Caco-2 (cell line): ENCODE measurements around the gene IQSEC2. TPM values are rescaled to one million over a fixed set of nuclear protein-coding genes. Genes with fewer than 3 reads are reported as not detected.

Experiments used
- BruUV-seq: library from RNA; stranded (reverse); fragments of 400-500 nt; replicated peaks from 2 replicates; lab custom pipeline; 2021; lab: Mats Ljungman, UMichigan
- CTCF ChIA-PET: fragments of 300-600 bp; sonication (Branson Sonifier 250); formaldehyde crosslinking; loops from one replicate; lab custom pipeline; 2022; ENCODE audit warnings: antibody characterized with exemption; lab: Charles Lee
- POLR2A ChIA-PET: fragments of 300-600 bp; sonication (Branson Sonifier 250); formaldehyde crosslinking; loops from one replicate; lab custom pipeline; 2022; ENCODE audit warnings: antibody characterized with exemption; lab: Charles Lee
- DNase-seq, 2 experiments: peaks; one replicate each; pipeline versions ENCODE4 v3.0.0 to v3.0.0-alpha.2; 2020 to 2022
- H3K27me3 ChIP-seq: replicated peaks from 2 replicates; pipeline ENCODE4 v1.6.0; 2011; ENCODE audit warnings: low read length; ENCODE audit not compliant: control insufficient read depth, insufficient read depth
- H3K36me3 ChIP-seq: 2 replicates; pipeline ENCODE4 v1.5.1; 2011; ENCODE audit warnings: low read length; ENCODE audit not compliant: control insufficient read depth, insufficient read depth
- H3K4me1 ChIP-seq: fragments of 250-450 bp; sonication (Bioruptor Pico); 2 replicates; pipeline ENCODE4 v1.5.1; 2020; ENCODE audit warnings: mild to moderate bottlenecking
- H3K4me3 ChIP-seq: 2 replicates; pipeline ENCODE4 v1.5.1; 2011; ENCODE audit warnings: low read depth, mild to moderate bottlenecking, control low read depth, low read length
- H3K9me3 ChIP-seq: fragments of 250-450 bp; sonication (Bioruptor Pico); 2 replicates; pipeline ENCODE4 v1.5.1; 2020; ENCODE audit warnings: mild to moderate bottlenecking, moderate library complexity
- H3K27ac Mint-ChIP-seq: one replicate; pipeline ENCODE4 v1.8.0; 2022; ENCODE audit warnings: mixed read lengths; ENCODE audit not compliant: unreplicated experiment
- H3K27me3 Mint-ChIP-seq: one replicate; pipeline ENCODE4 v1.8.0; 2022; ENCODE audit warnings: mixed read lengths; ENCODE audit not compliant: insufficient read depth, unreplicated experiment
- H3K36me3 Mint-ChIP-seq: one replicate; pipeline ENCODE4 v1.8.0; 2022; ENCODE audit warnings: mild to moderate bottlenecking, mixed read lengths; ENCODE audit not compliant: insufficient read depth, unreplicated experiment
- H3K4me1 Mint-ChIP-seq: one replicate; pipeline ENCODE4 v1.8.0; 2022; ENCODE audit warnings: low read depth, mixed read lengths; ENCODE audit not compliant: unreplicated experiment
- H3K4me3 Mint-ChIP-seq: one replicate; pipeline ENCODE4 v1.8.0; 2022; ENCODE audit warnings: mild to moderate bottlenecking, moderate library complexity, mixed read lengths; ENCODE audit not compliant: unreplicated experiment
- H3K9me3 Mint-ChIP-seq: one replicate; pipeline ENCODE4 v1.8.0; 2022; ENCODE audit warnings: mixed read lengths; ENCODE audit not compliant: unreplicated experiment
- intact Hi-C: fragments of 100-400 bp; cut with micrococcal nuclease; formaldehyde crosslinking; loops from one replicate; pipeline ENCODE4 v1.10.0; 2022; ENCODE audit not compliant: unreplicated experiment
- total RNA-seq: library from RNA; stranded (reverse); gene quantifications from 2 replicates; pipeline ENCODE4 v1.2.3, GENCODE V29; 2022
- TF ChIP-seq, protein P1 (sequence below), 2 experiments: fragments of 200-600 bp in 1 of 2; IDR thresholded peaks; 1 replicate in 1 of 2; 2 replicates in 1 of 2; pipeline versions ENCODE4 v1.5.1 to v1.8.0; 2011 to 2022; ENCODE audit warnings: antibody characterized with exemption in 1 of 2, control low read depth in 1 of 2, inconsistent platforms in 1 of 2, low read depth in 1 of 2, low read length in 1 of 2, mild to moderate bottlenecking in 1 of 2, moderate library complexity in 1 of 2; ENCODE audit not compliant: insufficient read depth in 1 of 2, severe bottlenecking in 1 of 2, unreplicated experiment in 1 of 2

Gene IQSEC2
- total RNA-seq, 1 experiment from 2014 or later: 1.8 TPM

DNA sequence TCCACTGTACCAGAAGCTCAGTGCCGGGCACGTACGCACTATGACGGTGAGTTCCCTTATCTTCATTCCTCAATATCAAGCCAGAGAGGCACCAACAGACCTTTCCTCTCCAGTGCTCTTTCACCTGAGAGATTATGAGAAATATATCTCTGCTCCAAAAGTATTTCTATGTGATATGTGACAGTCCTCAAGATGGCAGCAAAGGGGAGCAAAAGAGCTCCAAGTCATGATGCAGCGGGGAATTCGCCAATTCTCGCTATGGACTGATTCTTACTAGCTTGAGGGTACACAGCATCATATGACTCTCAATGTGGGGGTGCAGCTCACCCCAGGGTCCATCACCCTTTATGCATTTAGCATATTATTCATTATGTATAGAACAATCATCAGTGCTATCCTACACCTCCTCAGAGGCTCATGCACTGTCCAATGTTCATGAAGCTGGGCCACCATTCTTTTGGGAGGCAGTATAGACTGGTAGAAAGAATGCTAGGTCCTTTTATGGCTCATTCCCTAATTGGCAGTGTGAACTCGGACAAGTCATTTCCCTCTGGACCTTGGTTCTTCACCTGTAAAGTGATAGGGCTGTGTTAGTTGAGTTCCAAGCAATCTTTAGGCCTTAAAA is 12.8 kb upstream of the IQSEC2 start:
- TF ChIP-seq, protein P1, sequence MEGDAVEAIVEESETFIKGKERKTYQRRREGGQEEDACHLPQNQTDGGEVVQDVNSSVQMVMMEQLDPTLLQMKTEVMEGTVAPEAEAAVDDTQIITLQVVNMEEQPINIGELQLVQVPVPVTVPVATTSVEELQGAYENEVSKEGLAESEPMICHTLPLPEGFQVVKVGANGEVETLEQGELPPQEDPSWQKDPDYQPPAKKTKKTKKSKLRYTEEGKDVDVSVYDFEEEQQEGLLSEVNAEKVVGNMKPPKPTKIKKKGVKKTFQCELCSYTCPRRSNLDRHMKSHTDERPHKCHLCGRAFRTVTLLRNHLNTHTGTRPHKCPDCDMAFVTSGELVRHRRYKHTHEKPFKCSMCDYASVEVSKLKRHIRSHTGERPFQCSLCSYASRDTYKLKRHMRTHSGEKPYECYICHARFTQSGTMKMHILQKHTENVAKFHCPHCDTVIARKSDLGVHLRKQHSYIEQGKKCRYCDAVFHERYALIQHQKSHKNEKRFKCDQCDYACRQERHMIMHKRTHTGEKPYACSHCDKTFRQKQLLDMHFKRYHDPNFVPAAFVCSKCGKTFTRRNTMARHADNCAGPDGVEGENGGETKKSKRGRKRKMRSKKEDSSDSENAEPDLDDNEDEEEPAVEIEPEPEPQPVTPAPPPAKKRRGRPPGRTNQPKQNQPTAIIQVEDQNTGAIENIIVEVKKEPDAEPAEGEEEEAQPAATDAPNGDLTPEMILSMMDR (IDR thresholded peaks at IDR 0.05; ENCODE audit: insufficient read depth in 1 of 2, low read depth in 1 of 2, low read length in 1 of 2, severe bottlenecking in 1 of 2, unreplicated experiment in 1 of 2): peak in 1 of 2 experiments; percentile 10
- Mint-ChIP-seq H3K27ac (no peak overlapping the region), H3K27me3 (peaks cover 3% of the 10 kb centered on the region), H3K4me1 (no peaks in the 10 kb centered on the region), H3K9me3 (no peaks in the 10 kb centered on the region), H3K36me3 (no peaks in the 10 kb centered on the region), H3K4me3 (no peak overlapping the region)
- no peaks in the 10 kb centered on the region for H3K27me3 ChIP-seq
- H3K36me3 ChIP-seq: no peaks in the 10 kb centered on the region
- ChIA-PET CTCF (interaction anchor here (0.8 to 1.0 kb wide), 4 partner anchors 10 to 188 kb away, joined by 3 to 4 read pairs (median 4); no protein-coding TSS in a partner anchor), POLR2A (no interaction called here)
- no peak for DNase-seq
- no TSS peak for BruUV-seq
- no peaks in the 10 kb centered on the region for H3K4me1 ChIP-seq
- no peaks in the 10 kb centered on the region for H3K9me3 ChIP-seq
- no peak overlapping the region for H3K4me3 ChIP-seq
- intact Hi-C loops: no loop called here

DNA sequence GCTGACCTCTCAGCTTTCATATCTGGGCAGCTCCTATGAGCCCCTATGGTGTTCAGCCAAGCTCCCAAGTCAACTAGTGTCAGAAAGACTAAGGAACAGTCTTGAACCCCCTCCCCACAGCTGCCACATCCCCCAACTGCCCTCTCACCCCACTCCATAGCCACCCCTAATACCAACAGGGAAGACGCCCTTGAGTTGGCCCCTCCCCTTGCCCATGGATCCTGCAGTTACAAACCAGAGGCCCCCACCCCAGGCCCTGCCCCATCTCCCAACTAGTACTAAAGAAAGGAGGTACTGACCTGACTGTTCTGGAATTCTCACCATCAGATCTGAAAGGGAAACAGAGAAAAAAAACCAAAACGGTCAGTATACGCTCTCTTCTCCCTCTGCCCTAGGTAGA is 10.2 kb upstream of the IQSEC2 start:
- H3K9me3 Mint-ChIP-seq: no peaks in the 10 kb centered on the region
- H3K27me3 ChIP-seq: no peaks in the 10 kb centered on the region
- no peak overlapping the region for H3K4me3 ChIP-seq
- H3K9me3 ChIP-seq: no peaks in the 10 kb centered on the region
- no peaks in the 10 kb centered on the region for H3K36me3 ChIP-seq
- H3K4me1 ChIP-seq: no peaks in the 10 kb centered on the region
- no peak overlapping the region for H3K4me3 Mint-ChIP-seq
- DNase-seq: no peak
- no peaks in the 10 kb centered on the region for H3K4me1 Mint-ChIP-seq
- no TSS peak for BruUV-seq
- ChIA-PET CTCF (no interaction called here), POLR2A (no interaction called here)
- no peak overlapping the region for H3K27ac Mint-ChIP-seq
- H3K36me3 Mint-ChIP-seq: no peaks in the 10 kb centered on the region
- H3K27me3 Mint-ChIP-seq: no peaks in the 10 kb centered on the region
- TF ChIP-seq, protein P1 (IDR thresholded peaks at IDR 0.05; ENCODE audit: insufficient read depth in 1 of 2, low read depth in 1 of 2, low read length in 1 of 2, severe bottlenecking in 1 of 2, unreplicated experiment in 1 of 2): no peak
- intact Hi-C loops: no loop called here

DNA sequence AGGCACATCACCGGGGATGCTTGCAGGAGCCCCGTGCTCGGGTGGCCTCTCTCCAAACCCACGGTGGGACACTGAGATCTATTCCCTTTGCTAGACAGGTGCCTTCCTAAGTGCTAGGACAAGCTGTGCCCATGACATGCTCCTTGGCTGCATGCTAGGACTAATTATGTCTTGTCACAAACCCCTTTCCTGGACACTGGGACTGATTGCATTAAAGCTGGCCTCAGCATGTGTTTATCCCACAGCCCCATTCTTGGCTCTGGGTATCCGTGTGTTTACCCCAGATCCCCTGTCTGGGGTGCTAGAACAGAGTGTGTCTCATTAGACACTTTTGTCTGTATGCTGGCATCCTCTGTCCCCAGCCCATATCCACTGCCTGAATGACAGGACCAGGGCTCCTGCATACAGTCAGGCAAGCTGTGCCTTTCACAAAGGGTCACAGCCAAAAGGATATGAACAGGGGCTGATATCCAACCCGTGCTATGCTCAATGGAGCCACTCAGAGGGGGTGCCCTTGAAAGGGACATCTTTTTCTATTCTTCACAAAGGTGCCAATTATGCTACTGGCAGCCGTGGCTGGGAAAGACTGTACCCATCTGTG is 9.2 kb upstream of the IQSEC2 start:
- no peaks in the 10 kb centered on the region for H3K9me3 Mint-ChIP-seq

More for the DNA sequence above, 9.2 kb upstream of the IQSEC2 start:
- H3K27me3 Mint-ChIP-seq: no peaks in the 10 kb centered on the region
- ChIA-PET POLR2A (no interaction called here), CTCF (no interaction called here)
- no peaks in the 10 kb centered on the region for H3K36me3 Mint-ChIP-seq
- no peaks in the 10 kb centered on the region for H3K9me3 ChIP-seq
- no peaks in the 10 kb centered on the region for H3K4me1 ChIP-seq
- intact Hi-C loops: no loop called here
- H3K4me3 Mint-ChIP-seq: no peak overlapping the region
- no peak for DNase-seq
- H3K4me3 ChIP-seq: no peak overlapping the region
- BruUV-seq: no TSS peak
- no peak overlapping the region for H3K27ac Mint-ChIP-seq
- H3K36me3 ChIP-seq: no peaks in the 10 kb centered on the region
- no peaks in the 10 kb centered on the region for H3K4me1 Mint-ChIP-seq
- no peaks in the 10 kb centered on the region for H3K27me3 ChIP-seq
- TF ChIP-seq, protein P1 (IDR thresholded peaks at IDR 0.05; ENCODE audit: insufficient read depth in 1 of 2, low read depth in 1 of 2, low read length in 1 of 2, severe bottlenecking in 1 of 2, unreplicated experiment in 1 of 2): no peak
